ENCODE data around the gene MYLK. TPM values are rescaled to one million over a fixed set of nuclear protein-coding genes. Genes with fewer than 3 reads are reported as not detected.

MYLK gene
- total and polyA plus RNA-seq, 9 donors, result 50.2 to 645 (median 205) TPM

DNA sequence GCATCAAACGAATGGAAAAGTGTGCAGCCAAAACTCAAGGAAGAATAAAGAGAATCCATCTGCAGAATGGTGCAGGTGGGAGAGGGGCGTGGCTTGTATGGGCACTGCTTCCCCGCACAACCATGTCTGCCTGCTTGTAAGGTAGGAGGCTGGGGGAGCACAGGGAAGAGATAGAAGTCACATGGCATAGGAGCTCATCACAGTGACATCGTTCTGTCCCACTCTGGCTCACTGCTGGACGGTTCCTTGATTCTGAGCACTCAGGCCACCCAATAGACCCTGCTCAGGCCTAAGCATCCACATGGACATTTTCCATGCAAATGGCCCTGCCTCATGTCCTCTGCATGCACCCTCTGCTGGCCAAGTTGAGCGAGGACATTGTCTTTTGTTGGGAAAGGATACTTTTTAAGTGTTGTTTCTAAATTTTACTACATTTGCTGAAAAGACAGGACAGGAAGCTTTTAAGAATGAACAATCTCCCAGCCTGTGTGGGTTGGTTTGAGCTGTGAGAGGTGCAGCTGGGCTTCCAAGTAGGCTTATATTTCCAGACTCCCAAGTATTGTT lies 3.1 kb downstream of the MYLK start:
- no peaks in the 10 kb centered on the region for H3K27me3 ChIP-seq
- no peaks in the 10 kb centered on the region for H3K36me3 ChIP-seq
- H3K9me3 ChIP-seq, result no peaks in the 10 kb centered on the region
- intact Hi-C loops (cut with DNase I), result no loop called here
- peaks cover 5% of the 10 kb centered on the region for H3K4me1 ChIP-seq (ENCODE audit: insufficient read depth)
- H3K27ac ChIP-seq, result no peak overlapping the region
- no peak overlapping the region for H3K4me3 ChIP-seq
- no peak for TF ChIP-seq POLR2A (IDR thresholded peaks at IDR 0.05)
- TF ChIP-seq, protein P1, sequence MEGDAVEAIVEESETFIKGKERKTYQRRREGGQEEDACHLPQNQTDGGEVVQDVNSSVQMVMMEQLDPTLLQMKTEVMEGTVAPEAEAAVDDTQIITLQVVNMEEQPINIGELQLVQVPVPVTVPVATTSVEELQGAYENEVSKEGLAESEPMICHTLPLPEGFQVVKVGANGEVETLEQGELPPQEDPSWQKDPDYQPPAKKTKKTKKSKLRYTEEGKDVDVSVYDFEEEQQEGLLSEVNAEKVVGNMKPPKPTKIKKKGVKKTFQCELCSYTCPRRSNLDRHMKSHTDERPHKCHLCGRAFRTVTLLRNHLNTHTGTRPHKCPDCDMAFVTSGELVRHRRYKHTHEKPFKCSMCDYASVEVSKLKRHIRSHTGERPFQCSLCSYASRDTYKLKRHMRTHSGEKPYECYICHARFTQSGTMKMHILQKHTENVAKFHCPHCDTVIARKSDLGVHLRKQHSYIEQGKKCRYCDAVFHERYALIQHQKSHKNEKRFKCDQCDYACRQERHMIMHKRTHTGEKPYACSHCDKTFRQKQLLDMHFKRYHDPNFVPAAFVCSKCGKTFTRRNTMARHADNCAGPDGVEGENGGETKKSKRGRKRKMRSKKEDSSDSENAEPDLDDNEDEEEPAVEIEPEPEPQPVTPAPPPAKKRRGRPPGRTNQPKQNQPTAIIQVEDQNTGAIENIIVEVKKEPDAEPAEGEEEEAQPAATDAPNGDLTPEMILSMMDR (IDR thresholded peaks at IDR 0.05), result no peak
- no peak for TF ChIP-seq EP300 (IDR thresholded peaks at IDR 0.05)
- 80 to 85% (median 83%) methylated on average over 6 of the region's 6 CpGs for WGBS, 3 donors
- DNase-seq, result no peak

DNA sequence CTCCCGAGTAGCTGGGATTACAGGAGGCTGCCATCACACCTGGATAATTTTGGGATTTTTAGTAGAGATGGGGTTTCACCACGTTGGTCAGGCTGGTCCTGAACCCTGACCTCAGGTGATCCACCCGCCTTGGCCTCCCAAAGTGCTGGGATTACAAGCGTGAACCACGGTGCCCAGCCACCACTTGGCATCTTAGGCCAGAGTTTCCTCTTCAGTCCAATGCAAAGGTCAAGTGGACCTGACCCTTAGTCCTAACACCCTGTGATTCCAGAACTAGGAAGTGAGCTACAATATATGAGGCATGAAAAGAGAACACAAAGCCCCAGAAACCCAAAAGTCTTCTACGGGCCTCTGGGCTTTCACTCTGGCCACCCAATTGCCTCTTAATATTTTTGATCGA lies 5.3 kb downstream of the MYLK start:
- intact Hi-C loops (cut with DNase I), result no loop called here
- Histone ChIP-seq H3K4me3 (no peak overlapping the region), H3K36me3 (no peaks in the 10 kb centered on the region), H3K9me3 (no peaks in the 10 kb centered on the region), H3K27ac (no peak overlapping the region), H3K4me1 (ENCODE audit: insufficient read depth) (peaks cover 3% of the 10 kb centered on the region), H3K27me3 (no peaks in the 10 kb centered on the region)
- TF ChIP-seq EP300 (IDR thresholded peaks at IDR 0.05) (no peak), POLR2A (IDR thresholded peaks at IDR 0.05) (no peak)
- TF ChIP-seq, protein P1 (IDR thresholded peaks at IDR 0.05), result no peak
- DNase-seq, result no peak
- 90 to 94% (median 91%) methylated on average over 7 of the region's 7 CpGs for WGBS, 3 donors

DNA sequence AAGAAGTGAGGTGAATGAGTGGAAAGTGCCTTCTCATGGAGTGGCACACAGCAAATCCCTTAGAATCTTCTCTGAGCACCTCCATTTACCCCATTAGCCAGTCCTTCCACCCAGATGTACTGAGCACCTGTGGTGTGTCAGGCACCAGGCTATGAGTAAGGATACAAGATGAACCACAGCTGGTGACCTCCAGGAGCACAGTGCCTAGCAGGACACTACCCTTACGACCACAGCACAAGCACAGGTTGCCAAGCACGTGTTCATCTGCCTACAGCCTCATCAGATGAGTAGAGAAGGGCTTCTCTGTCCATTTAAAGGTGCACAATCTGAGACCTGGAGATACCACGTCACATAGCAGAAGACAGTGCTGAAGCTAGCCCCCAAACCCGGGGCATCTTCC lies 6.2 kb downstream of the MYLK start:
- no peaks in the 10 kb centered on the region for H3K4me1 ChIP-seq (ENCODE audit: insufficient read depth)
- H3K27ac ChIP-seq, result no peak overlapping the region
- H3K27me3 ChIP-seq, result no peaks in the 10 kb centered on the region
- 82 to 94% (median 85%) methylated on average over 4 of the region's 4 CpGs for WGBS, 3 donors
- intact Hi-C loops (cut with DNase I), result no loop called here
- no peaks in the 10 kb centered on the region for H3K36me3 ChIP-seq
- H3K9me3 ChIP-seq, result no peaks in the 10 kb centered on the region
- DNase-seq, result no peak
- no peak for TF ChIP-seq EP300 (IDR thresholded peaks at IDR 0.05)
- no peak for TF ChIP-seq POLR2A (IDR thresholded peaks at IDR 0.05)
- TF ChIP-seq, protein P1 (IDR thresholded peaks at IDR 0.05), result no peak
- H3K4me3 ChIP-seq, result no peak overlapping the region

DNA sequence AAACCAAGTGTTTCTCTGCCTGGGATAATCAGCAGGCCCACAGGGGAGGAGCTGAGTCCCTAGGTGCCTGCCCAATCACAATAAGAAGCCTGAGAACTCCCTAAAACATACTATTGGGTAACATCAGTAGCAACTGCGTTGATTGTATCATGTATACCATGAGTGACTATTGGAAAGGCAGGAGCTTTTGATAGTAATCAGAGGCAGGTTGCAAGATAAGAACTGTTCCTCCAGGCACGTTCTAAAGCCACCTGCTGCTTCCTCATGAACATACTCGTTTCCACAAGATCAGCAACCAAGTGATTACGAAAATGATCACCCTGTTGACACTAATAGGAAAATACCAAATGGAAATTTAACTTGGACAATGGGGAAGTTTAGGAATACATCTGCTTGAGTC lies 6.7 kb downstream of the MYLK start:
- Histone ChIP-seq H3K9me3 (no peaks in the 10 kb centered on the region), H3K4me3 (no peak overlapping the region), H3K27me3 (no peaks in the 10 kb centered on the region), H3K4me1 (ENCODE audit: insufficient read depth) (no peaks in the 10 kb centered on the region), H3K36me3 (no peaks in the 10 kb centered on the region), H3K27ac (no peak overlapping the region)
- DNase-seq, result no peak
- intact Hi-C loops (cut with DNase I), result no loop called here
- TF ChIP-seq POLR2A (IDR thresholded peaks at IDR 0.05) (no peak), EP300 (IDR thresholded peaks at IDR 0.05) (no peak)
- TF ChIP-seq, protein P1 (IDR thresholded peaks at IDR 0.05), result no peak
- 83 to 90% (median 87%) methylated on average over 4 of the region's 4 CpGs for WGBS, 3 donors
